Activated CD4-positive, CD25-positive, alpha-beta regulatory T cell treated with anti-CD3 and anti-CD28 coated beads, Interleukin-2, amount 50 U/mL, for 72 hours (primary cell): ENCODE measurements around the gene CPLANE2.
"Not testable (repeated sequence)": the region's sequence is repeated elsewhere in the genome, so short reads cannot be mapped to it uniquely, and the experiment has no call there.

Experiments used
- DNase-seq: peaks from one replicate; pipeline ENCODE4 v3.0.0; 2021

Gene CPLANE2

GRCh38 chr1:16229976-16230740, 6.8 kb downstream of the CPLANE2 start:
- no peak for DNase-seq

- no peak for DNase-seq
Observed at GRCh38 chr1:16226490-16227179, 10.3 kb downstream of the CPLANE2 start.

GRCh38 chr1:16226129-16226489, 10.9 kb downstream of the CPLANE2 start:
- DNase-seq = no peak

- no peak for DNase-seq
Observed at GRCh38 chr1:16224472-16224871, 12.5 kb downstream of the CPLANE2 start.

GRCh38 chr1:16222716-16223115, 14.3 kb downstream of the CPLANE2 start:
- not testable (repeated sequence) for DNase-seq

GRCh38 chr1:16221499-16221898, 15.5 kb downstream of the CPLANE2 start:
- no peak for DNase-seq

- DNase-seq = no peak
Observed at GRCh38 chr1:16219968-16220500, 16.9 kb downstream of the CPLANE2 start.

- no peak for DNase-seq
Observed at GRCh38 chr1:16218674-16219071, 18.3 kb downstream of the CPLANE2 start.

GRCh38 chr1:16218014-16218673, 18.8 kb downstream of the CPLANE2 start:
- no peak for DNase-seq

- peak; percentile 91 for DNase-seq
Observed at GRCh38 chr1:16217061-16217785, 19.8 kb downstream of the CPLANE2 start.

- peak; percentile 59 for DNase-seq
Observed at GRCh38 chr1:16215882-16216753, 20.9 kb downstream of the CPLANE2 start.

GRCh38 chr1:16215240-16215639, 21.7 kb downstream of the CPLANE2 start:
- not testable (repeated sequence) for DNase-seq

GRCh38 chr1:16213544-16213943, 23.4 kb downstream of the CPLANE2 start:
- DNase-seq = not testable (repeated sequence)

GRCh38 chr1:16213013-16213412, 24.0 kb downstream of the CPLANE2 start:
- no peak for DNase-seq

- no peak for DNase-seq
Observed at GRCh38 chr1:16212251-16212961, 24.6 kb downstream of the CPLANE2 start, which contains the start of gene ARHGEF19. Gene ARHGEF19, minus strand, starts transcription at chr1:16212652. Its CDS starts 3,598 bp downstream, at chr1:16209054.

GRCh38 chr1:16211824-16212223, 25.2 kb downstream of the CPLANE2 start:
- no peak for DNase-seq

- no peak for DNase-seq
Observed at GRCh38 chr1:16210581-16210980, 26.4 kb downstream of the CPLANE2 start.

- no peak for DNase-seq
Observed at GRCh38 chr1:16209847-16210407, 27.1 kb downstream of the CPLANE2 start.

- DNase-seq = no peak
Observed at GRCh38 chr1:16209132-16209846, 27.7 kb downstream of the CPLANE2 start.
